Choroid plexus epithelial cell (primary cell): ENCODE measurements around the gene GLDN.

ENCODE experiments used
- DNase-seq: peaks from one replicate; pipeline ENCODE4 v3.0.0-alpha.2; 2010; ENCODE audit warnings: low read depth
- H3K4me3 ChIP-seq: 2 replicates; pipeline ENCODE4 v1.5.1; 2011; ENCODE audit warnings: low read depth, mild to moderate bottlenecking, control low read depth, low read length, moderate library complexity
- CTCF ChIP-seq: conservative IDR thresholded peaks from 2 replicates; pipeline ENCODE4 v1.5.1; 2011; ENCODE audit warnings: low read depth, mild to moderate bottlenecking, control low read depth, inconsistent platforms, low read length, moderate library complexity

The GLDN gene

DNA sequence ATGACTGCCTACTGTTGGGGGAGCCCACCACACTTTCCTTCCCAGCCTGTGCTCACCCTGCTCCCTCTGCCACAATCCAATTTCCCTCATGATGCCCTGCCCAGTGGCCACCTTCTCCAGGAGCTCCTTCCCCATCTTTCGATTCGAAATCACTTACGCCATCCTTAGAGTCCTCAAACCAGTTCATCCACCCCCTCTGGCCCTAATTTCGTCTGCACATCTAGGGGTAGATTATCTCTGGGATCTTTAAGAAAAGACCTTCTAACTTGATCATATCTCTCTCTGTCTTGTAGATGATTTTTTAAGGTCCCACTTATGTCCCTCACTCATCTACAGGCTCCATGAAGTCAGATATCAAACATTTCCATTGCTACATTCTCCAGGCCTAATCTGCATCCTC, 20.1 kb upstream of the GLDN start:
- DNase-seq: no peak
- TF ChIP-seq CTCF: no peak
- no peak overlapping the region for H3K4me3 ChIP-seq

- no peak for TF ChIP-seq CTCF
- DNase-seq: peak; percentile 42
Measured at GRCh38 chr15:51322621-51323296, 18.7 kb upstream of the GLDN start.

DNA sequence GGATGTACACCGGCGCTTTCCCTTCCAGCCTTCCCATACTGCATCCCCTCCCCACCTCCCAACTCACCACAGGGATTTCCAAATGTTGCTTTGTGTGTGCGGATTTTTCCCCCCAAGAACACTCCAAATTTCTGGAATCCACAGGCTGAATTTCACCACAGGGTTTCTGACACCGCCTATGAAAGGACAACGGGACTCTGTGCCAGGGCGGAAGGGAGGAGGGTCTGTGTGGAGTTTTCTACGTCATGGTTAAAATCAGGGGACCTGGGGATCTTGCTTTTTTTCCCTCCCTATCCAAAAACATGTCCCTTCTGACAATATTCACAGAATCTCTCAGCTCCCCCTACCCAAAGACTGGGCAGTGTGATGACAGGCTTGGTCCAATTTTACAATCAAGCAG, 17.7 kb upstream of the GLDN start:
- no peak for DNase-seq
- no peak for TF ChIP-seq CTCF
- H3K4me3 ChIP-seq: no peak overlapping the region

More at GRCh38 chr15:51322621-51323296, 18.7 kb upstream of the GLDN start:
- H3K4me3 ChIP-seq: no peak overlapping the region

GRCh38 chr15:51325167-51325566, 16.3 kb upstream of the GLDN start:
- DNase-seq: no peak
- no peak for TF ChIP-seq CTCF
- no peak overlapping the region for H3K4me3 ChIP-seq

GRCh38 chr15:51327081-51327480, 14.4 kb upstream of the GLDN start:
- H3K4me3 ChIP-seq: no peak overlapping the region
- no peak for TF ChIP-seq CTCF
- DNase-seq: no peak

DNA sequence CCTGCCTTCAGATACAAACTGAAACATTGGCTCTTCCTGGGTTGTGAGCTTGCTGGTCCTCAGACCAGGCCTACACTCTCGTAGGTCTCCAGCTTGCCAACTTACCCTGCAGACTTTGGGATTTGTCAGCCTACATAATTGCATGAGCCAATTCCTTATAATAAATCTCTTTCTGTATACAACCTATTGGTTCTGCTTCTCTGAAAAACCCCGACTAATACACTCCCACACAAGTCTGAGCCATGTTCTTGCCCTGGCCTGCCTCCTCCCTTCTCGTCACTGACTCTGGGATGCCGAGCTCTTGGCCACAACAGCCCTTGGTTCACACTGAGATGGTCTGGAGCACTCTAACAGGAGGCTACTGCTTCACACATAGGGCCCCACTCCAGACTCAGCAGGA, 12.5 kb upstream of the GLDN start:
- no peak overlapping the region for H3K4me3 ChIP-seq
- TF ChIP-seq CTCF: no peak
- DNase-seq: no peak

GRCh38 chr15:51331141-51331540, 10.3 kb upstream of the GLDN start:
- TF ChIP-seq CTCF: no peak
- DNase-seq: peak; percentile 87
- H3K4me3 ChIP-seq: no peak overlapping the region
